HCT116 (cell line): ENCODE results near the gene CBX7. TPM values are rescaled to one million over a fixed set of nuclear protein-coding genes. Genes with fewer than 3 reads are reported as not detected.

ENCODE experiments used
- ATAC-seq: fragments of 200-7000 bp; cut with Tn5 transposase; 2 replicates; pipeline ENCODE4 v1.9.1; 2020; ENCODE audit warnings: mild to moderate bottlenecking, moderate library complexity
- BruUV-seq: library from RNA; stranded (reverse); fragments of 400-500 nt; replicated peaks from 2 replicates; lab custom pipeline; 2021; lab: Mats Ljungman, UMichigan
- CTCF ChIA-PET: fragments of 300-600 bp; sonication (Branson Sonifier 250); formaldehyde crosslinking; loops from one replicate; lab custom pipeline; 2021; ENCODE audit warnings: antibody characterized with exemption; lab: Charles Lee
- POLR2A ChIA-PET: fragments of 300-600, 350-600 bp; sonication (Branson Sonifier 250); formaldehyde crosslinking; loops from one replicate; lab custom pipeline; 2021; ENCODE audit warnings: antibody characterized with exemption; lab: Charles Lee
- RAD21 ChIA-PET, 2 experiments: fragments of 300-600 bp; sonication (Branson Sonifier 250); formaldehyde crosslinking; loops; one replicate each; lab custom pipeline; 2023; ENCODE audit warnings: low total read pairs in 2 of 2; ENCODE audit not compliant: uncharacterized antibody in 2 of 2, unreplicated experiment in 2 of 2, low non-redundant PET in 1 of 2; lab: Charles Lee
- DNase-seq: peaks from one replicate; pipeline ENCODE4 v3.0.0-alpha.2; 2010; ENCODE audit warnings: low read depth, low spot score
- H2AFZ ChIP-seq: fragments of 200-600 bp; shearing (Covaris generic), sonication (generic); 2 replicates; pipeline ENCODE4 v1.6.1; 2017; ENCODE audit warnings: low read depth, mixed run types, mixed read lengths, antibody characterized with exemption, low read length; ENCODE audit not compliant: poor library complexity, severe bottlenecking
- H3K27ac ChIP-seq: 2 replicates; pipeline ENCODE4 v1.5.1; 2012; ENCODE audit warnings: low read depth, low read length
- H3K27me3 ChIP-seq: fragments of 200-600 bp; sonication (generic); 2 replicates; pipeline ENCODE4 v1.6.1; 2016; ENCODE audit warnings: mixed run types, low read length, mixed read lengths; ENCODE audit not compliant: insufficient read depth
- H3K36me3 ChIP-seq, 2 experiments: fragments of 200-500 bp in 1 of 2; fragments of 200-600 bp in 1 of 2; sonication (Bioruptor generic) in 1 of 2; sonication (generic) in 1 of 2; 2 replicates each; pipeline versions ENCODE4 v1.5.1 to v1.6.1; 2014 to 2016; ENCODE audit warnings: low read length in 2 of 2, inconsistent platforms in 1 of 2, mixed read lengths in 1 of 2, mixed run types in 1 of 2; ENCODE audit not compliant: insufficient read depth in 2 of 2, control insufficient read depth in 1 of 2
- H3K4me1 ChIP-seq, 2 experiments: fragments of 200-600 bp in 1 of 2; sonication (generic) in 1 of 2; 2 replicates each; pipeline versions ENCODE4 v1.5.1 to v1.6.1; 2012 to 2017; ENCODE audit warnings: low read length in 2 of 2, inconsistent platforms in 1 of 2, mild to moderate bottlenecking in 1 of 2, mixed read lengths in 1 of 2, mixed run types in 1 of 2, moderate library complexity in 1 of 2; ENCODE audit not compliant: insufficient read depth in 2 of 2, control insufficient read depth in 1 of 2
- H3K4me2 ChIP-seq: fragments of 200-600 bp; sonication (generic); 2 replicates; pipeline ENCODE4 v1.6.1; 2017; ENCODE audit warnings: mixed run types, low read length, mixed read lengths
- H3K4me3 ChIP-seq, 2 experiments: fragments of 200-600 bp in 1 of 2; sonication (generic) in 1 of 2; replicated peaks in 1 of 2; 2 replicates each; pipeline ENCODE4 v1.5.1; 2011 to 2016; ENCODE audit warnings: low read length in 2 of 2, control low read depth in 1 of 2, low read depth in 1 of 2, mild to moderate bottlenecking in 1 of 2, mixed read lengths in 1 of 2, mixed run types in 1 of 2
- H3K79me2 ChIP-seq: fragments of 200-600 bp; sonication (generic); 2 replicates; pipeline ENCODE4 v1.6.1; 2017; ENCODE audit warnings: mild to moderate bottlenecking, mixed run types, low read length, moderate library complexity, mixed read lengths; ENCODE audit not compliant: insufficient read depth
- H3K9ac ChIP-seq: fragments of 200-600 bp; sonication (generic); 2 replicates; pipeline ENCODE4 v1.6.1; 2016; ENCODE audit warnings: low read length, mixed read lengths
- H3K9me2 ChIP-seq: fragments of 200-600 bp; sonication (generic), shearing (Covaris generic); 2 replicates; pipeline ENCODE4 v1.6.1; 2017; ENCODE audit warnings: mixed run types, mild to moderate bottlenecking, moderate library complexity; ENCODE audit not compliant: insufficient read depth
- H3K9me3 ChIP-seq, 2 experiments: fragments of 200-500 bp in 1 of 2; fragments of 200-600 bp in 1 of 2; sonication (Bioruptor generic) in 1 of 2; sonication (generic) in 1 of 2; 2 replicates each; pipeline ENCODE4 v1.6.1; 2014 to 2017; ENCODE audit warnings: low read length in 2 of 2, mixed read lengths in 2 of 2, inconsistent platforms in 1 of 2, low read depth in 1 of 2, mild to moderate bottlenecking in 1 of 2, mixed run types in 1 of 2, moderate library complexity in 1 of 2; ENCODE audit not compliant: control insufficient read depth in 1 of 2, insufficient read depth in 1 of 2
- H4K20me1 ChIP-seq: fragments of 200-600 bp; sonication (generic), shearing (Covaris generic); 2 replicates; pipeline ENCODE4 v1.6.1; 2017; ENCODE audit warnings: mixed run types, mild to moderate bottlenecking, moderate library complexity; ENCODE audit not compliant: insufficient read depth
- ATF3 ChIP-seq: IDR thresholded peaks from 2 replicates; pipeline ENCODE4 v1.6.1; 2012
- CBX3 ChIP-seq: IDR thresholded peaks from 2 replicates; pipeline ENCODE4 v1.6.1; 2012; ENCODE audit warnings: low read depth
- CTCF ChIP-seq, 3 experiments: fragments of 200-600 bp in 1 of 3; sonication (generic) in 1 of 3; IDR thresholded peaks in 2 of 3; conservative IDR thresholded peaks in 1 of 3; 2 replicates each; pipeline ENCODE4 v1.5.1; 2012 to 2017; ENCODE audit warnings: low read depth in 2 of 3, low read length in 2 of 3, antibody characterized with exemption in 1 of 3, borderline replicate concordance in 1 of 3, control low read depth in 1 of 3, mild to moderate bottlenecking in 1 of 3, mixed read lengths in 1 of 3, mixed run types in 1 of 3, moderate library complexity in 1 of 3; ENCODE audit not compliant: insufficient read depth in 1 of 3
- ELF1 ChIP-seq: IDR thresholded peaks from 2 replicates; pipeline ENCODE4 v1.6.1; 2012; ENCODE audit warnings: low read depth, borderline replicate concordance
- EZH2 ChIP-seq: fragments of 200-600 bp; sonication (generic); IDR thresholded peaks from 2 replicates; pipeline ENCODE4 v1.6.1; 2017; ENCODE audit warnings: antibody characterized with exemption, mixed run types
- EZH2phosphoT487 ChIP-seq: fragments of 200-600 bp; IDR thresholded peaks from 2 replicates; pipeline ENCODE4 v1.6.1; 2018; ENCODE audit warnings: antibody characterized with exemption, borderline replicate concordance
- FOSL1 ChIP-seq: IDR thresholded peaks from 2 replicates; pipeline ENCODE4 v1.6.1; 2012; ENCODE audit warnings: low read depth
- JUND ChIP-seq: IDR thresholded peaks from 2 replicates; pipeline ENCODE4 v1.6.1; 2012
- POLR2A ChIP-seq: IDR thresholded peaks from 2 replicates; pipeline ENCODE4 v1.7.0; 2011; ENCODE audit warnings: borderline replicate concordance; ENCODE audit not compliant: insufficient read depth, insufficient read length; ENCODE audit errors: extremely low read depth
- POLR2AphosphoS5 ChIP-seq: IDR thresholded peaks from 2 replicates; pipeline ENCODE4 v1.6.1; 2011; ENCODE audit warnings: mild to moderate bottlenecking, low read depth, low read length, moderate library complexity
- REST ChIP-seq: IDR thresholded peaks from 2 replicates; pipeline ENCODE4 v1.6.1; 2012; ENCODE audit warnings: low read depth
- SIN3A ChIP-seq: IDR thresholded peaks from 2 replicates; pipeline ENCODE4 v1.6.1; 2012; ENCODE audit warnings: low read depth
- SP1 ChIP-seq: IDR thresholded peaks from 2 replicates; pipeline ENCODE4 v1.6.1; 2012; ENCODE audit warnings: low read depth
- SRF ChIP-seq: IDR thresholded peaks from 2 replicates; pipeline ENCODE4 v1.6.1; 2012; ENCODE audit warnings: low read depth
- TCF7L2 ChIP-seq: IDR thresholded peaks from 2 replicates; pipeline ENCODE4 v1.7.0; 2011; ENCODE audit warnings: borderline replicate concordance, inconsistent platforms; ENCODE audit not compliant: insufficient read depth, insufficient read length; ENCODE audit errors: extremely low read depth
- YY1 ChIP-seq: IDR thresholded peaks from 2 replicates; pipeline ENCODE4 v1.6.1; 2011; ENCODE audit warnings: low read length, low read depth, moderate library complexity, mild to moderate bottlenecking; ENCODE audit not compliant: insufficient replicate concordance; ENCODE audit errors: extremely low read depth
- ZBTB33 ChIP-seq: IDR thresholded peaks from 2 replicates; pipeline ENCODE4 v1.6.1; 2011; ENCODE audit warnings: mild to moderate bottlenecking, low read length, moderate library complexity; ENCODE audit not compliant: insufficient replicate concordance; ENCODE audit errors: extremely low read depth
- ZNF274 ChIP-seq: fragments of 200-500 bp; sonication (Bioruptor generic); IDR thresholded peaks from 2 replicates; pipeline ENCODE4 v1.6.1; 2014; ENCODE audit warnings: mild to moderate bottlenecking, low read depth, low read length, inconsistent platforms
- intact Hi-C: fragments of 100-400 bp; cut with micrococcal nuclease; formaldehyde crosslinking; loops from 2 replicates; pipeline ENCODE4 v1.10.0; 2022
- total RNA-seq: library from RNA; stranded (reverse); gene quantifications from one replicate; pipeline ENCODE4 v1.2.1, GENCODE V29; 2021; ENCODE audit not compliant: unreplicated experiment

Gene CBX7
- total RNA-seq, 1 experiment from 2014 or later: 20.1 TPM

- Histone ChIP-seq H3K4me3 (no peak overlapping the region), H3K79me2 (no peaks in the 10 kb centered on the region), H3K4me2 (no peak overlapping the region), H3K36me3 (no peaks in the 10 kb centered on the region), H4K20me1 (no peaks in the 10 kb centered on the region), H3K9me3 (no peaks in the 10 kb centered on the region), H3K9ac (no peak overlapping the region), H2AFZ (no peak overlapping the region), H3K9me2 (no peaks in the 10 kb centered on the region), H3K27me3 (no peaks in the 10 kb centered on the region), H3K4me1 (peaks cover 21 to 24% of the 10 kb centered on the region in 2 experiments), H3K27ac (no peak overlapping the region)
- TF ChIP-seq CTCF (IDR thresholded peaks at IDR 0.05 in 2 of 3, conservative IDR thresholded peaks at IDR 0.05 in 1 of 3; ENCODE audit: borderline replicate concordance in 1 of 3, insufficient read depth in 1 of 3, low read depth in 2 of 3, low read length in 2 of 3) (no peak), FOSL1 (no peak), EZH2phosphoT487 (no peak), SIN3A (no peak), JUND (no peak), POLR2AphosphoS5 (no peak), EZH2 (no peak), ZBTB33 (no peak), TCF7L2 (no peak), REST (no peak), ZNF274 (no peak), ATF3 (no peak), POLR2A (no peak), SP1 (no peak), SRF (no peak), CBX3 (no peak), ELF1 (no peak), YY1 (no peak)
- DNase-seq (no peak), ATAC-seq (no peak)
- intact Hi-C loops: no loop called here
- RAD21 ChIA-PET: no interaction called here
- CTCF ChIA-PET: no interaction called here
- BruUV-seq: no TSS peak
- POLR2A ChIA-PET: no interaction called here
These were observed 51.3 kb downstream of the CBX7 start for GRCh38 chr22:39101226-39101625.
